ENCODE measurements around the gene DTNA.

DTNA gene

GRCh38 chr18:34840256-34840826 is 130.2 kb downstream of the DTNA start:
- H3K36me3 ChIP-seq (replicated peaks; ENCODE audit: insufficient read depth, low read length), result no peaks in the 10 kb centered on the region
- H3K4me2 ChIP-seq (ENCODE audit: low read depth, low read length), result no peak overlapping the region
- no peak overlapping the region for H3K27ac ChIP-seq (ENCODE audit: low read length)
- no peak for DNase-seq
- H3K27me3 ChIP-seq (replicated peaks; ENCODE audit: insufficient read depth, low read length), result no peaks in the 10 kb centered on the region
- TF ChIP-seq CTCF (IDR thresholded peaks at IDR 0.05; ENCODE audit: low read length) (no peak), EZH2 (optimal IDR thresholded peaks at IDR 0.05; ENCODE audit: low read depth, low read length) (no peak), EZH2phosphoT487 (IDR thresholded peaks at IDR 0.05; ENCODE audit: low read length) (no peak)
- no peak overlapping the region for H3K9ac ChIP-seq (ENCODE audit: low read length)
- no peaks in the 10 kb centered on the region for H3K9me2 ChIP-seq (replicated peaks; ENCODE audit: insufficient read depth, low read length)
- no peaks in the 10 kb centered on the region for H3F3A ChIP-seq (ENCODE audit: insufficient read depth, low read length)
- H3K79me2 ChIP-seq (ENCODE audit: low read length), result no peaks in the 10 kb centered on the region
- H3K4me3 ChIP-seq (ENCODE audit: low read length), result no peak overlapping the region
- no peaks in the 10 kb centered on the region for H3K4me1 ChIP-seq (ENCODE audit: low read length)
- H3K9me3 ChIP-seq (replicated peaks; ENCODE audit: insufficient read depth, low read length), result no peaks in the 10 kb centered on the region
- no peak overlapping the region for H2AFZ ChIP-seq (ENCODE audit: low read length)
- no peaks in the 10 kb centered on the region for H4K20me1 ChIP-seq (ENCODE audit: insufficient read depth, low read length)

- Histone ChIP-seq H3K4me3 (ENCODE audit: low read length) (no peak overlapping the region), H3K4me1 (ENCODE audit: low read length) (no peaks in the 10 kb centered on the region), H3F3A (ENCODE audit: insufficient read depth, low read length) (no peaks in the 10 kb centered on the region), H3K79me2 (ENCODE audit: low read length) (no peaks in the 10 kb centered on the region), H3K4me2 (ENCODE audit: low read depth, low read length) (no peak overlapping the region), H2AFZ (ENCODE audit: low read length) (no peak overlapping the region), H3K9me3 (replicated peaks; ENCODE audit: insufficient read depth, low read length) (no peaks in the 10 kb centered on the region), H3K27ac (ENCODE audit: low read length) (no peak overlapping the region), H3K27me3 (replicated peaks; ENCODE audit: insufficient read depth, low read length) (no peaks in the 10 kb centered on the region), H3K9ac (ENCODE audit: low read length) (no peak overlapping the region), H3K36me3 (replicated peaks; ENCODE audit: insufficient read depth, low read length) (no peaks in the 10 kb centered on the region), H3K9me2 (replicated peaks; ENCODE audit: insufficient read depth, low read length) (no peaks in the 10 kb centered on the region), H4K20me1 (ENCODE audit: insufficient read depth, low read length) (no peaks in the 10 kb centered on the region)
- DNase-seq, result no peak
- TF ChIP-seq CTCF (IDR thresholded peaks at IDR 0.05; ENCODE audit: low read length), result no peak
- TF ChIP-seq EZH2phosphoT487 (IDR thresholded peaks at IDR 0.05; ENCODE audit: low read length), result no peak
- no peak for TF ChIP-seq EZH2 (optimal IDR thresholded peaks at IDR 0.05; ENCODE audit: low read depth, low read length)
Observed at GRCh38 chr18:34841891-34842290, 131.8 kb downstream of the DTNA start.

- Histone ChIP-seq H2AFZ (ENCODE audit: low read length) (no peak overlapping the region), H3K4me2 (ENCODE audit: low read depth, low read length) (no peak overlapping the region), H3K9me2 (replicated peaks; ENCODE audit: insufficient read depth, low read length) (no peaks in the 10 kb centered on the region), H3K36me3 (replicated peaks; ENCODE audit: insufficient read depth, low read length) (no peaks in the 10 kb centered on the region), H3K27me3 (replicated peaks; ENCODE audit: insufficient read depth, low read length) (no peaks in the 10 kb centered on the region), H3K9ac (ENCODE audit: low read length) (no peak overlapping the region), H3K27ac (ENCODE audit: low read length) (no peak overlapping the region), H3K79me2 (ENCODE audit: low read length) (no peaks in the 10 kb centered on the region), H3F3A (ENCODE audit: insufficient read depth, low read length) (no peaks in the 10 kb centered on the region), H3K9me3 (replicated peaks; ENCODE audit: insufficient read depth, low read length) (no peaks in the 10 kb centered on the region), H3K4me1 (ENCODE audit: low read length) (no peaks in the 10 kb centered on the region), H3K4me3 (ENCODE audit: low read length) (no peak overlapping the region), H4K20me1 (ENCODE audit: insufficient read depth, low read length) (no peaks in the 10 kb centered on the region)
- TF ChIP-seq EZH2phosphoT487 (IDR thresholded peaks at IDR 0.05; ENCODE audit: low read length) (no peak), EZH2 (optimal IDR thresholded peaks at IDR 0.05; ENCODE audit: low read depth, low read length) (no peak), CTCF (IDR thresholded peaks at IDR 0.05; ENCODE audit: low read length) (no peak)
- no peak for DNase-seq
Observed at GRCh38 chr18:34844072-34844471, 134.0 kb downstream of the DTNA start.

Data from MM.1S (cell line).